ENCODE data around the gene SLC26A2.

Gene SLC26A2

GRCh38 chr5:149917073-149917676, 43.4 kb upstream of the SLC26A2 start:
- no peak for DNase-seq (ENCODE audit: extremely low read depth, low read depth)
- no peak for TF ChIP-seq CTCF (IDR thresholded peaks at IDR 0.05; ENCODE audit: low read depth, low read length)

GRCh38 chr5:149921597-149921996, 39.0 kb upstream of the SLC26A2 start:
- TF ChIP-seq CTCF (IDR thresholded peaks at IDR 0.05; ENCODE audit: low read depth, low read length): no peak
- DNase-seq (ENCODE audit: extremely low read depth, low read depth): no peak

GRCh38 chr5:149922950-149923349, 37.6 kb upstream of the SLC26A2 start:
- TF ChIP-seq CTCF (IDR thresholded peaks at IDR 0.05; ENCODE audit: low read depth, low read length): no peak
- DNase-seq (ENCODE audit: extremely low read depth, low read depth): no peak

GRCh38 chr5:149924486-149924885, 36.1 kb upstream of the SLC26A2 start:
- TF ChIP-seq CTCF (IDR thresholded peaks at IDR 0.05; ENCODE audit: low read depth, low read length): no peak
- DNase-seq (ENCODE audit: extremely low read depth, low read depth): no peak

GRCh38 chr5:149930043-149930748, 30.4 kb upstream of the SLC26A2 start:
- DNase-seq (ENCODE audit: extremely low read depth, low read depth): no peak
- TF ChIP-seq CTCF (IDR thresholded peaks at IDR 0.05; ENCODE audit: low read depth, low read length): no peak

GRCh38 chr5:149930749-149931574, 29.6 kb upstream of the SLC26A2 start:
- DNase-seq (ENCODE audit: extremely low read depth, low read depth): no peak
- TF ChIP-seq CTCF (IDR thresholded peaks at IDR 0.05; ENCODE audit: low read depth, low read length): no peak

GRCh38 chr5:149931992-149932436, 28.5 kb upstream of the SLC26A2 start:
- DNase-seq (ENCODE audit: extremely low read depth, low read depth): no peak
- no peak for TF ChIP-seq CTCF (IDR thresholded peaks at IDR 0.05; ENCODE audit: low read depth, low read length)

All from AG09319 (cell line).